MCF 10A (cell line): ENCODE measurements around the gene IKZF4. TPM values are rescaled to one million over a fixed set of nuclear protein-coding genes. Genes with fewer than 3 reads are reported as not detected.

Experiments
- BruUV-seq: library from RNA; stranded (reverse); fragments of 400-500 nt; replicated peaks from 2 replicates; lab custom pipeline; 2021; lab: Mats Ljungman, UMichigan
- CTCF ChIA-PET: fragments of 300-600 bp; sonication (Branson Sonifier 250); formaldehyde crosslinking; extraction: SDS; loops from one replicate; lab custom pipeline; 2021; ENCODE audit warnings: antibody characterized with exemption, inconsistent platforms; lab: Yijun Ruan, JAX
- POLR2A ChIA-PET: fragments of 300-600, 350-650 bp; sonication (Branson Sonifier 250); formaldehyde crosslinking; extraction: SDS; loops from one replicate; lab custom pipeline; 2020; ENCODE audit warnings: antibody characterized with exemption, inconsistent platforms; lab: Yijun Ruan, JAX
- DNase-seq: peaks from one replicate; pipeline ENCODE4 v3.0.0-alpha.2; 2018; ENCODE audit not compliant: unreplicated experiment
- H3K27ac Mint-ChIP-seq: one replicate; pipeline ENCODE4 v1.8.0; 2022; ENCODE audit warnings: mild to moderate bottlenecking, low read depth, mixed read lengths; ENCODE audit not compliant: unreplicated experiment
- H3K27me3 Mint-ChIP-seq: one replicate; pipeline ENCODE4 v1.8.0; 2022; ENCODE audit warnings: mixed read lengths; ENCODE audit not compliant: insufficient read depth, unreplicated experiment
- H3K36me3 Mint-ChIP-seq: one replicate; pipeline ENCODE4 v1.8.0; 2022; ENCODE audit warnings: mild to moderate bottlenecking, moderate library complexity, mixed read lengths; ENCODE audit not compliant: insufficient read depth, unreplicated experiment
- H3K4me1 Mint-ChIP-seq: one replicate; pipeline ENCODE4 v1.8.0; 2022; ENCODE audit warnings: mixed read lengths; ENCODE audit not compliant: insufficient read depth, unreplicated experiment
- H3K4me3 Mint-ChIP-seq: one replicate; pipeline ENCODE4 v1.8.0; 2022; ENCODE audit warnings: mild to moderate bottlenecking, moderate library complexity, mixed read lengths; ENCODE audit not compliant: unreplicated experiment
- H3K9me3 Mint-ChIP-seq: one replicate; pipeline ENCODE4 v1.8.0; 2022; ENCODE audit warnings: mixed read lengths; ENCODE audit not compliant: unreplicated experiment
- intact Hi-C: fragments of 100-400 bp; cut with micrococcal nuclease; formaldehyde crosslinking; loops from 2 replicates; pipeline ENCODE4 v1.14.1; 2022
- total RNA-seq: library from RNA; stranded (reverse); gene quantifications from 2 replicates; pipeline ENCODE4 v1.2.3, GENCODE V29; 2022
- TF ChIP-seq, protein P1 (sequence below): fragments of 200-600 bp; IDR thresholded peaks from one replicate; pipeline ENCODE4 v1.8.0; 2022; ENCODE audit warnings: antibody characterized with exemption, mild to moderate bottlenecking; ENCODE audit not compliant: unreplicated experiment

Gene IKZF4
- total RNA-seq, 1 experiment from 2014 or later, result 2.4 TPM

DNA sequence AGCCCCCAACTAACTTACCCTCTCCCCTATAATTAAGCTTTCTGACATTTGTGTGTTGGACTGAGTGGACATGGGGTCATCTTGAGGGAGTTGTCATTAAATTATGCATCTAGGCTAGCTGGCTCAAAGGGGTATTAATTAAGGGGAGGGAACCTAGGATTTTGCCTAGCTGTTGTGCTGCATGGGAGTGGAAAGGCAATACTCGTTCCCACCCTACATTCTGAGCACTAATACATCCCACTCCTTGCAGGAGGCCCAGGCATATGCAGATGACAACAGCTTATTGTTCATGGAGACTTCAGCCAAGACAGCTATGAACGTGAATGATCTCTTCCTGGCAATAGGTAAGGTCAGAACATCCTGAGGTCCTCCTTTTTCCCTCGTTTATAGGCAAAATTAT, 29.7 kb upstream of the IKZF4 start:
- ChIA-PET POLR2A (interaction anchor here (0.7 to 4.2 kb wide), 3 partner anchors 17 to 395 kb away, joined by 4 to 22 read pairs (median 5); partner anchors contain the start of gene RAB5B), CTCF (interaction anchor here (0.5 to 2.8 kb wide), 7 partner anchors 8 to 419 kb away, joined by 3 to 16 read pairs (median 4); no protein-coding TSS in a partner anchor)
- TF ChIP-seq, protein P1, sequence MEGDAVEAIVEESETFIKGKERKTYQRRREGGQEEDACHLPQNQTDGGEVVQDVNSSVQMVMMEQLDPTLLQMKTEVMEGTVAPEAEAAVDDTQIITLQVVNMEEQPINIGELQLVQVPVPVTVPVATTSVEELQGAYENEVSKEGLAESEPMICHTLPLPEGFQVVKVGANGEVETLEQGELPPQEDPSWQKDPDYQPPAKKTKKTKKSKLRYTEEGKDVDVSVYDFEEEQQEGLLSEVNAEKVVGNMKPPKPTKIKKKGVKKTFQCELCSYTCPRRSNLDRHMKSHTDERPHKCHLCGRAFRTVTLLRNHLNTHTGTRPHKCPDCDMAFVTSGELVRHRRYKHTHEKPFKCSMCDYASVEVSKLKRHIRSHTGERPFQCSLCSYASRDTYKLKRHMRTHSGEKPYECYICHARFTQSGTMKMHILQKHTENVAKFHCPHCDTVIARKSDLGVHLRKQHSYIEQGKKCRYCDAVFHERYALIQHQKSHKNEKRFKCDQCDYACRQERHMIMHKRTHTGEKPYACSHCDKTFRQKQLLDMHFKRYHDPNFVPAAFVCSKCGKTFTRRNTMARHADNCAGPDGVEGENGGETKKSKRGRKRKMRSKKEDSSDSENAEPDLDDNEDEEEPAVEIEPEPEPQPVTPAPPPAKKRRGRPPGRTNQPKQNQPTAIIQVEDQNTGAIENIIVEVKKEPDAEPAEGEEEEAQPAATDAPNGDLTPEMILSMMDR, result no peak
- peaks cover 80% of the 10 kb centered on the region for H3K36me3 Mint-ChIP-seq
- no peaks in the 10 kb centered on the region for H3K9me3 Mint-ChIP-seq
- BruUV-seq, result no TSS peak
- peaks cover 4% of the 10 kb centered on the region for H3K4me1 Mint-ChIP-seq
- DNase-seq, result no peak
- H3K4me3 Mint-ChIP-seq, result no peak overlapping the region
- no peak overlapping the region for H3K27ac Mint-ChIP-seq
- intact Hi-C loops, result no loop called here
- H3K27me3 Mint-ChIP-seq, result no peaks in the 10 kb centered on the region

DNA sequence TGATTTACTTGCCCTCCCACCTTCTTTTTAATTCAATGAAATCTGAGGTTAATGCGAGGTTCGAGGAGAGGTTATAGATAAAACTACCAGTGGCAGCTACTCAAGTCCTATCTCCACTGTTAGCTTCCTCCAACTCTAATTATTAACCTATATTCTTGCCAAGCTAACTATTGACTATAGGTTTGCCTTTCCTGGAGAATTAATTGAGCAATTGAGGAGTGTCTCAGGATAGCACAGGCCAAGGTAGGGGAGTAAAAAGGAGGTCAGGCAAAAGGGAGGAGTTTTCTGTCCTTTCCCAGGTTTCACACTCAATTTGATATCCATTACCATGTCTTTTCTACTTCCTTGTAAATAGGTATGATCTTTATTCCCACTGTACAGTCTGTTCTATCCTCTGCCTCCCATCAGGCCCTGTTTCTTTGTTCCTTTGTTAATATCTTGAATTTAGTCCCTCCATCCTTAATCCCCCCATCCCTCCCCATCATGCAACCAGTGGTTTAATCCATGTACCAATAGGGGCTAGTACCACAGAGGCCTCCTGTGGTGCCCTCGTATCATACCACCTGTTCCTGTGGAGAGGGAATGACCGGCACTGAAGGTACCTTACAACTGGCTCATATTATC, 27.5 kb upstream of the IKZF4 start:
- TSS peak; percentile 14 for BruUV-seq
- no peaks in the 10 kb centered on the region for H3K27me3 Mint-ChIP-seq
- H3K4me3 Mint-ChIP-seq, result no peak overlapping the region
- ChIA-PET POLR2A (interaction anchor here (4.2 kb wide), 1 partner anchor 19 kb away, joined by 22 read pairs; the partner anchor contains the start of gene RAB5B), CTCF (interaction anchor here (0.7 to 5.0 kb wide), 2 partner anchors 9 to 151 kb away, joined by 3 to 80 read pairs; partner anchors contain the start of gene MMP19)
- H3K36me3 Mint-ChIP-seq, result peaks cover 58% of the 10 kb centered on the region
- no peak for DNase-seq
- TF ChIP-seq, protein P1, result no peak
- H3K9me3 Mint-ChIP-seq, result no peaks in the 10 kb centered on the region
- intact Hi-C loops, result no loop called here
- H3K27ac Mint-ChIP-seq, result no peak overlapping the region
- H3K4me1 Mint-ChIP-seq, result peaks cover 12% of the 10 kb centered on the region

DNA sequence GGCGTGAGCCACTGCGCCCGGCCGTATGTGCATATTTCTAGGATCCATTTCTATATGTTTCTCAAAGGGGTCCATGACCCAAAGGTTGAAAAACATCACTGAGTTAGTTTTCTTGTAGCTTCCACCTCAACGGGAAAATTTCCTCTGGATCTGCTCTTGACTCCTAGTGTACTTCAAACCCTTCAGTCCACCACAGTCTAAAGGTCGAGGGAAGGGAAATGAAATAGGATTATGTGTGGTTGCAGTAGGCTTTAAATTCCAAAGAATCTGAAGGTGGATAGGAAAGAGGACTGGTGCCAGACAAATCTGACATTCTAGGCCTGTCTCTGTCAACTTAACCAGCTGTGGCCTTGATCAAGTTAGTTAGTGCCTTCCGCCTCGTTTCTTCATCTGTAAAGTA, 25.5 kb upstream of the IKZF4 start:
- BruUV-seq, result no TSS peak
- Mint-ChIP-seq H3K27ac (no peak overlapping the region), H3K4me3 (no peak overlapping the region), H3K36me3 (peaks cover 38% of the 10 kb centered on the region), H3K27me3 (no peaks in the 10 kb centered on the region), H3K4me1 (peaks cover 12% of the 10 kb centered on the region), H3K9me3 (no peaks in the 10 kb centered on the region)
- CTCF ChIA-PET, result interaction anchor here (0.6 to 5.0 kb wide), 33 partner anchors 10 to 261 kb away, joined by 3 to 80 read pairs (median 4); partner anchors contain the start of genes ESYT1, ORMDL2, RAB5B and SARNP
- TF ChIP-seq, protein P1, result no peak
- POLR2A ChIA-PET, result interaction anchor here (0.6 to 5.0 kb wide), 14 partner anchors 10 to 257 kb away, joined by 3 to 71 read pairs (median 14); partner anchors contain the start of genes ESYT1, PA2G4 and RAB5B
- no peak for DNase-seq
- intact Hi-C loops, result no loop called here

DNA sequence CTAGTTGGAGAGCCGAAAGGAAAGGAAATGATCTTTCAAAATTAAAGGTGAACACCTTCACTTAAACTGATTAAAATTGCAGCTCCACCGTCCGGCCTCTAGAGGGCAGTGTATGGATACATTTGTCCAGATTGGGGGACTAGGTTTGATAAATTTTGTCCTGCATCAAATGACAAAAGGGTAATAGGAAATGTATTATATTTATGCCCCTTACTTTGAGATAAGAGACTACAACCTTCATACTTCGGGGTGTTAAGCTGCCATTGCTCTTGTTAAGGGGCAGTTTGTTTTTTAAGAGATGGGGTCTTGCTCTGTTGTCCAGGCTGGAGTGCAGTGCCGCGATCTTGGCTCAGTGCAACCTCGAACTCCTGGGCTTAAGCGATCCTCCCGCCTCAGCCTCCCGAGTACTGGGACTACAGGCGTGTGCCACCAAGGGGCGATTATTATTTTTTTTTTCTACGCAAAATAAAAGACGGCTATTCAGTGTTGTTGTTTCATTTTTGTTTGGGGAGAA, 24.6 kb upstream of the IKZF4 start:
- intact Hi-C loops, result loop anchor here (1.0 to 2.0 kb wide), 4 partner anchors 33 to 121 kb away; partner anchors contain the start of genes RPL41 and RPS26
- Mint-ChIP-seq H3K4me3 (peak overlapping the region; percentile 92), H3K4me1 (peaks cover 12% of the 10 kb centered on the region), H3K36me3 (peaks cover 29% of the 10 kb centered on the region), H3K9me3 (no peaks in the 10 kb centered on the region), H3K27ac (peak overlapping the region; percentile 28), H3K27me3 (no peaks in the 10 kb centered on the region)
- no TSS peak for BruUV-seq
- TF ChIP-seq, protein P1, result peak; percentile 74
- peak; percentile 81 for DNase-seq
- ChIA-PET CTCF (interaction anchor here (0.6 to 5.0 kb wide), 32 partner anchors 9 to 267 kb away, joined by 3 to 80 read pairs (median 5); partner anchors contain the start of genes ORMDL2, RAB5B and SARNP), POLR2A (interaction anchor here (0.5 to 5.0 kb wide), 27 partner anchors 8 to 327 kb away, joined by 3 to 71 read pairs (median 5); partner anchors contain the start of genes CD63, ESYT1, ORMDL2 and PA2G4)
